Measurements from ENCODE around the gene MIEF2.

GRCh38 chr17:18314059-18314730 is 53.7 kb downstream of the MIEF2 start:
- TF ChIP-seq CTCF (IDR thresholded peaks at IDR 0.05) (no peak), POLR2A (IDR thresholded peaks at IDR 0.05) (no peak)
